H1 (cell line): ENCODE results near the gene UBAP1. TPM values are rescaled to one million over a fixed set of nuclear protein-coding genes. Genes with fewer than 3 reads are reported as not detected.

Source experiments
- CTCF ChIA-PET: fragments of 300-600 bp; sonication (Branson Sonifier 250); formaldehyde crosslinking; loops from one replicate; lab custom pipeline; 2021; ENCODE audit not compliant: partially characterized antibody; lab: Charles Lee
- POLR2A ChIA-PET: fragments of 300-600 bp; sonication (Branson Sonifier 250); formaldehyde crosslinking; loops from one replicate; lab custom pipeline; 2021; ENCODE audit warnings: inconsistent platforms; ENCODE audit not compliant: partially characterized antibody; lab: Charles Lee
- DNase-seq, 2 experiments: peaks; one replicate each; pipeline versions ENCODE4 v3.0.0 to v3.0.0-alpha.2; 2010 to 2022; ENCODE audit warnings: low spot score in 2 of 2, low read depth in 1 of 2, mixed read lengths in 1 of 2
- FAIRE-seq: peaks from 2 replicates; lab custom pipeline; 2011; peaks lifted over from hg19 to GRCh38; lab: Jason Lieb, UNC
- H2AFZ ChIP-seq: 2 replicates; pipeline ENCODE4 v1.8.1; 2012; ENCODE audit warnings: low read length, inconsistent platforms
- H2AK5ac ChIP-seq: 2 replicates; pipeline ENCODE4 v1.6.1; 2013; ENCODE audit warnings: low read depth, low read length
- H2BK120ac ChIP-seq: replicated peaks from 2 replicates; pipeline ENCODE3; 2013; ENCODE audit warnings: low read depth, low read length, inconsistent platforms
- H2BK12ac ChIP-seq: 2 replicates; pipeline ENCODE4 v1.6.1; 2013; ENCODE audit warnings: low read depth, low read length
- H2BK15ac ChIP-seq: 2 replicates; pipeline ENCODE4 v1.6.1; 2013; ENCODE audit warnings: low read length
- H2BK20ac ChIP-seq: 2 replicates; pipeline ENCODE4 v1.6.1; 2013; ENCODE audit warnings: low read length
- H2BK5ac ChIP-seq: 2 replicates; pipeline ENCODE4 v1.6.1; 2013; ENCODE audit warnings: low read depth, low read length
- H3K14ac ChIP-seq: 2 replicates; pipeline ENCODE4 v1.6.1; 2013; ENCODE audit warnings: inconsistent platforms; ENCODE audit not compliant: insufficient read length
- H3K18ac ChIP-seq: 2 replicates; pipeline ENCODE4 v1.6.1; 2013; ENCODE audit warnings: low read length; ENCODE audit errors: extremely low read depth
- H3K23ac ChIP-seq: 2 replicates; pipeline ENCODE4 v1.6.1; 2013; ENCODE audit warnings: inconsistent platforms; ENCODE audit not compliant: insufficient read length
- H3K23me2 ChIP-seq: 2 replicates; pipeline ENCODE4 v1.6.1; 2013; ENCODE audit warnings: low read depth, low read length
- H3K27ac ChIP-seq: 2 replicates; pipeline ENCODE4 v1.6.1; 2011; ENCODE audit warnings: low read depth, low read length, inconsistent platforms
- H3K27me3 ChIP-seq, 4 experiments: replicated peaks in 1 of 4; 1 replicate in 1 of 4; 2 replicates in 3 of 4; pipeline versions ENCODE4 v1.6.1 to v1.8.1; 2011 to 2013; ENCODE audit warnings: low read length in 3 of 4, mild to moderate bottlenecking in 3 of 4, inconsistent platforms in 2 of 4, mixed read lengths in 2 of 4, moderate library complexity in 1 of 4; ENCODE audit not compliant: control insufficient read depth in 3 of 4, insufficient read depth in 3 of 4; ENCODE audit errors: extremely low read depth in 1 of 4
- H3K36me3 ChIP-seq, 4 experiments: 2 replicates each; pipeline versions ENCODE4 v1.6.1 to v1.8.1; 2011 to 2013; ENCODE audit warnings: mild to moderate bottlenecking in 4 of 4, low read length in 3 of 4, moderate library complexity in 2 of 4, control low read depth in 1 of 4, inconsistent platforms in 1 of 4; ENCODE audit not compliant: insufficient read depth in 4 of 4, control insufficient read depth in 2 of 4
- H3K4ac ChIP-seq: replicated peaks from 2 replicates; pipeline ENCODE3; 2013; ENCODE audit warnings: low read length, low read depth, mixed read lengths, inconsistent platforms; ENCODE audit not compliant: insufficient read length
- H3K4me1 ChIP-seq, 4 experiments: replicated peaks in 1 of 4; 1 replicate in 1 of 4; 2 replicates in 3 of 4; pipeline versions ENCODE4 v1.6.1 to v1.8.1; 2011 to 2013; ENCODE audit warnings: low read length in 3 of 4, inconsistent platforms in 2 of 4, mixed read lengths in 1 of 4; ENCODE audit not compliant: insufficient read depth in 4 of 4, control insufficient read depth in 3 of 4
- H3K4me2 ChIP-seq, 2 experiments: 2 replicates each; pipeline versions ENCODE4 v1.6.1 to v1.8.1; 2011 to 2013; ENCODE audit warnings: low read depth in 2 of 2, low read length in 2 of 2, control low read depth in 1 of 2, inconsistent platforms in 1 of 2, mild to moderate bottlenecking in 1 of 2; ENCODE audit not compliant: insufficient read depth in 1 of 2
- H3K4me3 ChIP-seq, 4 experiments: fragments of 200-600, 300-600 bp in 1 of 4; sonication (generic), shearing (Covaris generic), sonication (Bioruptor Twin) in 1 of 4; 2 replicates each; pipeline versions ENCODE4 v1.5.1 to v1.8.1; 2011 to 2016; ENCODE audit warnings: low read length in 4 of 4, low read depth in 3 of 4, control low read depth in 2 of 4, inconsistent platforms in 2 of 4, mild to moderate bottlenecking in 2 of 4, mixed read lengths in 1 of 4, moderate library complexity in 1 of 4; ENCODE audit not compliant: insufficient read depth in 2 of 4; ENCODE audit errors: extremely low read depth in 1 of 4
- H3K56ac ChIP-seq: replicated peaks from 2 replicates; pipeline ENCODE3; 2013; ENCODE audit warnings: low read depth, mild to moderate bottlenecking, mixed read lengths, low read length, inconsistent platforms; ENCODE audit not compliant: insufficient read length
- H3K79me1 ChIP-seq: 2 replicates; pipeline ENCODE4 v1.6.1; 2013; ENCODE audit warnings: low read depth, low read length, control low read depth
- H3K79me2 ChIP-seq, 2 experiments: 2 replicates each; pipeline versions ENCODE4 v1.6.1 to v1.8.1; 2012 to 2013; ENCODE audit warnings: low read length in 2 of 2, mild to moderate bottlenecking in 2 of 2, inconsistent platforms in 1 of 2; ENCODE audit not compliant: insufficient read depth in 2 of 2, control insufficient read depth in 1 of 2
- H3K9ac ChIP-seq, 4 experiments: replicated peaks in 1 of 4; 1 replicate in 1 of 4; 2 replicates in 3 of 4; pipeline versions ENCODE4 v1.6.1 to v1.8.1; 2011 to 2013; ENCODE audit warnings: low read depth in 3 of 4, low read length in 3 of 4, control low read depth in 2 of 4, mild to moderate bottlenecking in 2 of 4, moderate library complexity in 2 of 4, inconsistent platforms in 1 of 4; ENCODE audit errors: extremely low read depth in 1 of 4
- H3K9me3 ChIP-seq, 2 experiments: 2 replicates each; pipeline versions ENCODE4 v1.6.1 to v1.8.1; 2012 to 2013; ENCODE audit warnings: mild to moderate bottlenecking in 2 of 2, moderate library complexity in 2 of 2, control low read depth in 1 of 2, inconsistent platforms in 1 of 2, low read depth in 1 of 2, low read length in 1 of 2, mixed read lengths in 1 of 2; ENCODE audit not compliant: insufficient read depth in 2 of 2
- H4K20me1 ChIP-seq, 2 experiments: replicated peaks in 1 of 2; 2 replicates each; pipeline versions ENCODE3 to v1.8.1; 2011 to 2013; ENCODE audit warnings: inconsistent platforms in 2 of 2, low read length in 2 of 2, mild to moderate bottlenecking in 1 of 2; ENCODE audit not compliant: insufficient read depth in 2 of 2, control insufficient read depth in 1 of 2
- H4K5ac ChIP-seq: 2 replicates; pipeline ENCODE4 v1.6.1; 2013; ENCODE audit warnings: low read length, low read depth, mixed read lengths, inconsistent platforms; ENCODE audit not compliant: insufficient read length
- H4K8ac ChIP-seq: 2 replicates; pipeline ENCODE4 v1.8.0; 2013; ENCODE audit warnings: mild to moderate bottlenecking, moderate library complexity, low read length, inconsistent platforms; ENCODE audit not compliant: insufficient read depth; ENCODE audit errors: extremely low read depth
- H4K91ac ChIP-seq: replicated peaks from 2 replicates; pipeline ENCODE3; 2013; ENCODE audit warnings: low read length, mixed read lengths, inconsistent platforms; ENCODE audit not compliant: insufficient read length
- HDAC6 ChIP-seq: IDR thresholded peaks from one replicate; pipeline ENCODE4 v1.7.1; 2012; ENCODE audit warnings: low read depth, mild to moderate bottlenecking, inconsistent platforms, low read length, moderate library complexity
- SP4 ChIP-seq: IDR thresholded peaks from 2 replicates; pipeline ENCODE4 v1.6.1; 2012; ENCODE audit warnings: low read length, inconsistent platforms
- WGBS, 2 experiments: shearing (Covaris generic) in 1 of 2; methylation state at CpG; one replicate each; pipeline versions ENCODE4 v1.1.6 to v1.1.7; 2013 to 2015; ENCODE audit warnings: low lambda C conversion rate in 2 of 2, mixed read lengths in 2 of 2, inconsistent platforms in 1 of 2, low coverage in 1 of 2, missing lambda C conversion rate in 1 of 2; ENCODE audit not compliant: insufficient replicate concordance in 2 of 2, insufficient coverage in 1 of 2, insufficient read length in 1 of 2; ENCODE audit errors: extremely low coverage in 1 of 2, missing lambda C conversion rate in 1 of 2; 5-methylcytosine and 5-hydroxymethylcytosine counted together
- polyA plus RNA-seq, 7 experiments: library from polyadenylated mRNA; depleted of rRNA in 3 of 7; stranded (reverse) in 5 of 7; unstranded in 2 of 7; fragments of >200 nt in 5 of 7; fragments of 200-250 nt in 2 of 7; gene quantifications; 1 replicate in 5 of 7; 2 replicates in 1 of 7; 4 replicates in 1 of 7; pipeline versions ENCODE4 v1.2.1 to v1.2.3, GENCODE V29; 2011 to 2013; ENCODE audit warnings: missing spikeins in 2 of 7, mixed read lengths in 2 of 7
- total RNA-seq: library from RNA; stranded (reverse); fragmentation: NEBNext Ultra II Directional; extraction: Animal tissue kit (Norgen Biotek cat#: 25700); gene quantifications from 2 replicates; pipeline ENCODE4 v1.2.1, GENCODE V29; 2021

The UBAP1 gene
- total and polyA plus RNA-seq, 2 of the 8 experiments (the other 6 are each of a cell fraction or from before 2014, with no cell fraction given): 31.3 to 31.4 TPM

GRCh38 chr9:34275811-34276210, 97.0 kb downstream of the UBAP1 start:
- no peak overlapping the region for H3K9ac ChIP-seq
- no peak overlapping the region for H3K14ac ChIP-seq
- no peaks in the 10 kb centered on the region for H3K9me3 ChIP-seq
- no peaks in the 10 kb centered on the region for H3K79me1 ChIP-seq
- H4K5ac ChIP-seq: no peak overlapping the region
- no peak overlapping the region for H3K4me2 ChIP-seq
- no peaks in the 10 kb centered on the region for H3K23me2 ChIP-seq
- no peak overlapping the region for H3K18ac ChIP-seq
- H2BK5ac ChIP-seq: no peak overlapping the region
- H3K27ac ChIP-seq: no peak overlapping the region
- H3K4me1 ChIP-seq: no peaks in the 10 kb centered on the region
- no peaks in the 10 kb centered on the region for H3K79me2 ChIP-seq
- no peaks in the 10 kb centered on the region for H4K20me1 ChIP-seq
- no peak overlapping the region for H2BK15ac ChIP-seq
- no peak overlapping the region for H2BK12ac ChIP-seq
- no peak overlapping the region for H3K23ac ChIP-seq
- H3K4me3 ChIP-seq: no peak overlapping the region
- no peaks in the 10 kb centered on the region for H3K27me3 ChIP-seq
- H2BK120ac ChIP-seq: no peak overlapping the region
- no peak overlapping the region for H3K4ac ChIP-seq
- FAIRE-seq (no peak), DNase-seq (no peak)
- no peak overlapping the region for H2AK5ac ChIP-seq
- no peaks in the 10 kb centered on the region for H3K36me3 ChIP-seq
- TF ChIP-seq HDAC6: no peak
- no peak for TF ChIP-seq SP4
- CTCF ChIA-PET: interaction anchor here (1.3 kb wide), 1 partner anchor 9 kb away, joined by 4 read pairs; no protein-coding TSS in a partner anchor
- no peak overlapping the region for H4K91ac ChIP-seq
- H4K8ac ChIP-seq: no peak overlapping the region
- POLR2A ChIA-PET: no interaction called here
- H2BK20ac ChIP-seq: no peak overlapping the region
- H2AFZ ChIP-seq: no peak overlapping the region
- WGBS, 2 experiments: 89% methylated on average over 6 of the region's 6 CpGs; no CpG with 5 or more reads in 1 of the 2 experiments
- H3K56ac ChIP-seq: no peak overlapping the region
